B cell (primary cell): ENCODE data around the gene CREB5.

Experiments used
- EZH2 ChIP-seq: IDR thresholded peaks from 2 replicates; pipeline ENCODE4 v1.6.1; 2012; ENCODE audit warnings: borderline replicate concordance, low read depth, mild to moderate bottlenecking, moderate library complexity, low read length; ENCODE audit not compliant: insufficient read depth, poor library complexity, severe bottlenecking
- TF ChIP-seq, protein P1 (sequence below): fragments of 200-600 bp; IDR thresholded peaks from one replicate; pipeline ENCODE4 v1.8.0; 2022; ENCODE audit warnings: antibody characterized with exemption, mild to moderate bottlenecking

GRCh38 chr7:28723336-28723735 is 311.0 kb downstream of the CREB5 start:
- TF ChIP-seq, protein P1, sequence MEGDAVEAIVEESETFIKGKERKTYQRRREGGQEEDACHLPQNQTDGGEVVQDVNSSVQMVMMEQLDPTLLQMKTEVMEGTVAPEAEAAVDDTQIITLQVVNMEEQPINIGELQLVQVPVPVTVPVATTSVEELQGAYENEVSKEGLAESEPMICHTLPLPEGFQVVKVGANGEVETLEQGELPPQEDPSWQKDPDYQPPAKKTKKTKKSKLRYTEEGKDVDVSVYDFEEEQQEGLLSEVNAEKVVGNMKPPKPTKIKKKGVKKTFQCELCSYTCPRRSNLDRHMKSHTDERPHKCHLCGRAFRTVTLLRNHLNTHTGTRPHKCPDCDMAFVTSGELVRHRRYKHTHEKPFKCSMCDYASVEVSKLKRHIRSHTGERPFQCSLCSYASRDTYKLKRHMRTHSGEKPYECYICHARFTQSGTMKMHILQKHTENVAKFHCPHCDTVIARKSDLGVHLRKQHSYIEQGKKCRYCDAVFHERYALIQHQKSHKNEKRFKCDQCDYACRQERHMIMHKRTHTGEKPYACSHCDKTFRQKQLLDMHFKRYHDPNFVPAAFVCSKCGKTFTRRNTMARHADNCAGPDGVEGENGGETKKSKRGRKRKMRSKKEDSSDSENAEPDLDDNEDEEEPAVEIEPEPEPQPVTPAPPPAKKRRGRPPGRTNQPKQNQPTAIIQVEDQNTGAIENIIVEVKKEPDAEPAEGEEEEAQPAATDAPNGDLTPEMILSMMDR, result no peak
- TF ChIP-seq EZH2, result no peak
